Activated CD8-positive, alpha-beta memory T cell treated with anti-CD3 and anti-CD28 coated beads, Interleukin-2, amount 50 U/mL, for 4 hours (primary cell): Measurements from ENCODE around the gene CCHCR1.

Source experiments
- DNase-seq: peaks from one replicate; pipeline ENCODE4 v3.0.0-alpha.2; 2020

Gene CCHCR1

DNA sequence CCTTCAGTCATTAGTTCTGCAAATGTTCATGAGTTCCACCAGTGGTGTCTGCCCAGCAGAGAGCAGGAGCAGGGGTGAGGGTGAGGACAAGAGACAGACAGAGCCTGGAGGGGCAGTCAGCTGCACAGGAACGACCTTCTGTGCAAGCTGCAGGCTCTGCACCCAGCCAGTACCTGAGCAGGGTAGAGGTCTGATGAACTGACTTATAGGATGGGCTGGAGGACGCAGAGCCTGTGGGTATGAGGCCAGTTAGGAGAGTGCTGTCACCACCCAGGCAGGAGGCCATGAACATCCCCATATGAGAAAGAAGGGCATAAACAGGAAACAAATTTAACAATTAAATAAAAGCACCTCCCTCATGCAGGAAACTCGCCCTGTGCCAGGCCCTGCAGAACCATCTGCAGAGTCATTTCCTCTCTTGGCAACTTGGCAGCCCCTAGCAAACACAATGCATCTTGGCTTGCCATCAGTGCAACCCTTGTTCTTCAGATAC is 63.2 kb downstream of the CCHCR1 start:
- peak; percentile 23 for DNase-seq

DNA sequence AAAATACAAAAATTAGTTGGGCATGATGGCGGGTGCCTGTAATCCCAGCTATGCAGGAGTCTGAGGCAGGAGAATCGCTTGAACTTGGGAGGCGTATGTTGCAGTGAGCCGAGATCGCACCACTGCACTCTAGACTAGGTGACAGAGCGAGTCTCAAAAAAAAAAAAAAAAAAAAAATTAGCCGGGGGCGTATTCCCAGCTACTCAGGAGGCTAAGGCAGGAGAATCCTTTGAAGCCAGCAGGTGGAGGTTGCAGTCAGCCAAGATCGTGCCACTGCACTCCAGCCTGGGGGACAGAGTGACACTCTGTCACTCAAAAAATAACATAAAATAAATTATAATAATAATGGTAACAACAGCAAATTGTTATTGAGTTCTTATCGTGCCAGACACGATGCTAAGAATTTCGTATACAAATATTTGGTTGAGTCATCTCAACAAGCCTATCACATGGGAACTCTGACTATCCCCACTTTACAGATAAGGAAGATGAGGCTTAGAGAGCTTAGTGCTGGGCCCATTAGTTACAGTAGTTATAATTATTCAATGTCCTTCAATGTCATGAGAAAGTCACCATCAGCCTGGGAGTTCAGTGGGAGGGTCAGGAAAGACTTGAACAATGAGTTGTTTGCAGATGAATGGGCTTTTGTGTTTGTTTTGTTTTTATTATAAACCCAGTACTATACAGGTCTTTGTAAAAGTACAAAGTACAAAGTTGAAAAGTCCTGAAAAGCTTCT is 64.7 kb downstream of the CCHCR1 start:
- DNase-seq = no peak
